ENCODE results near the gene GPR156. TPM values are rescaled to one million over a fixed set of nuclear protein-coding genes. Genes with fewer than 3 reads are reported as not detected.

The GPR156 gene
- total RNA-seq (2013; cell fraction: nucleolus; rRNA removed), result 0.15 TPM in 1 of 2 replicates, not detected in the other
- total RNA-seq (2014; rRNA removed) (0.05 TPM in 1 of 2 replicates, not detected in the other), total RNA-seq (2014; rRNA removed; fragmentation: Illumina TruSeq; extraction: Trizol) (0.09 and 0.14 TPM in 2 replicates), total RNA-seq (2021) (0.08 TPM in 1 of 2 replicates, not detected in the other), polyA plus RNA-seq (2011; rRNA removed) (not detected in 2 replicates), polyA plus RNA-seq (2014; fragmentation: Illumina TruSeq; extraction: Trizol) (0.15 TPM in 1 of 2 replicates, not detected in the other), polyA plus RNA-seq (2014; fragmentation: Nextera tagmentation; extraction: Ambion mirVana) (not detected), polyA plus RNA-seq (2014; rRNA removed) (0.13 TPM in 1 of 2 replicates, not detected in the other), polyA plus RNA-seq (2016; fragmentation: Nextera tagmentation; extraction: Ambion mirVana) (not detected), polyA minus RNA-seq (2011; rRNA and poly(A)+ RNA removed) (0.29 TPM in 1 of 2 replicates, not detected in the other), Bru-seq, nascent RNA (percentile 13 among the genes with signal in this experiment), BruChase-seq, experiment 1, labeled RNA remaining after a 6-hour chase (percentile 15 among the genes with signal in this experiment), BruChase-seq, experiment 2, labeled RNA remaining after a 2-hour chase (percentile 34 among the genes with signal in this experiment)
- polyA plus RNA-seq (2011; ENCODE audit: low read depth), result not detected
- polyA plus RNA-seq (2011; cell fraction: cytosol; rRNA removed), result 0.03 and 0.04 TPM in 2 replicates
- 0.10 and 0.12 TPM in 2 replicates for polyA plus RNA-seq (2011; cell fraction: nucleus; rRNA removed)
- polyA plus RNA-seq (2012), result not detected in 2 replicates
- not detected in 2 replicates for polyA minus RNA-seq (2011; cell fraction: cytosol; rRNA and poly(A)+ RNA removed)
- polyA minus RNA-seq (2011; cell fraction: nucleus; rRNA and poly(A)+ RNA removed), result 0.12 TPM in 1 of 2 replicates, not detected in the other
- long read RNA-seq, experiment 1, result 0 reads
- long read RNA-seq, experiment 2, result 0 reads

- H3K4me1 ChIP-seq (ENCODE audit: control insufficient read depth, insufficient read depth, low read length), result no peaks in the 10 kb centered on the region
- H3K27me3 ChIP-seq (replicated peaks in 1 of 2; ENCODE audit: control insufficient read depth in 2 of 2, insufficient read depth in 2 of 2, low read length in 1 of 2), result peaks cover 0 to 8% of the 10 kb centered on the region in 2 experiments; a peak in 3 of 4 replicates
- H3K9me3 ChIP-seq (replicated peaks; ENCODE audit: control insufficient read depth, insufficient read depth, low read length), result no peaks in the 10 kb centered on the region; the same call in 1 of the 3 replicates
- RAD21 ChIA-PET (ENCODE audit: unreplicated experiment), result no interaction called here
- SMC1A ChIA-PET (ENCODE audit: uncharacterized antibody, unreplicated experiment), result no interaction called here
- no peak for FAIRE-seq
- no peak for TF ChIP-seq GABPA (IDR thresholded peaks at IDR 0.05; ENCODE audit: low read depth)
- no peak for TF ChIP-seq HDGF (IDR thresholded peaks at IDR 0.05)
- no peak for TF ChIP-seq EED (IDR thresholded peaks at IDR 0.05; ENCODE audit: low read depth)
- TF ChIP-seq SMARCA5 (IDR thresholded peaks at IDR 0.05), result no peak
- no peak for TF ChIP-seq IRF5 (IDR thresholded peaks at IDR 0.05; ENCODE audit: borderline replicate concordance)
- no peak for TF ChIP-seq SIX5 (IDR thresholded peaks at IDR 0.05; ENCODE audit: low read depth, low read length, severe bottlenecking)
- no peak for TF ChIP-seq ELK1 (IDR thresholded peaks at IDR 0.05; ENCODE audit: low read depth, low read length)
- no peak within 1 kb of the TSS for H2AFZ ChIP-seq (ENCODE audit: control insufficient read depth, low read depth, low read length)
- intact Hi-C loops (cut with micrococcal nuclease; ENCODE audit: unreplicated experiment), result no loop called here
- DNase-seq (ENCODE audit: low read depth, low spot score), result no peak
- no peak within 1 kb of the TSS for H3K27ac ChIP-seq (ENCODE audit: control insufficient read depth, insufficient read depth)
- POLR2A ChIA-PET, result no interaction called here
- ATAC-seq, result no peak
- no peak within 1 kb of the TSS for H3K9ac ChIP-seq (ENCODE audit: control insufficient read depth, insufficient read depth, low read length)
- WGBS (ENCODE audit: insufficient coverage, insufficient replicate concordance, low lambda C conversion rate, missing lambda C conversion rate), result 14% methylated on average over 36 of the region's 72 CpGs
- H4K20me1 ChIP-seq (ENCODE audit: control insufficient read depth, insufficient read depth), result no peaks in the 10 kb centered on the region
- CTCF ChIA-PET, result no interaction called here
- in situ Hi-C loops (cut with MboI), result no loop called here
- BruUV-seq (replicated peaks), result no TSS peak
- no peak within 1 kb of the TSS for H3K4me3 ChIP-seq
- no peaks in the 10 kb centered on the region for H3K79me2 ChIP-seq (ENCODE audit: control insufficient read depth, insufficient read depth, low read length)
- no peak within 1 kb of the TSS for H3K4me2 ChIP-seq (ENCODE audit: control insufficient read depth, insufficient read depth)
- no peaks in the 10 kb centered on the region for H3K36me3 ChIP-seq (ENCODE audit: control insufficient read depth in 2 of 2, insufficient read depth in 2 of 2, low read length in 1 of 2)
Measured at GRCh38 chr3:120284747-120285507, at the start of gene GPR156. Gene GPR156, minus strand, starts transcription at chr3:120285222. Its CDS starts 41,124 bp downstream, at chr3:120244098.

Data from GM12878 (cell line).